Uterus (tissue), 4 donors: Measurements from ENCODE around the gene RNH1. TPM values are rescaled to one million over a fixed set of nuclear protein-coding genes. Genes with fewer than 3 reads are reported as not detected.
A peak's percentile ranks its signal among the peaks of the same experiment; 100 is the strongest.

Experiments used
- DNase-seq, 2 donors: peaks; one replicate each; pipeline ENCODE4 v3.0.0-alpha.2; 2019 to 2020
- H3K27ac ChIP-seq, 2 donors: fragments of 200-600 bp; sonication (generic); 1 replicate in 1 of 2; 2 replicates in 1 of 2; pipeline ENCODE4 v1.5.1; 2016 to 2018
- H3K27me3 ChIP-seq, 2 donors: fragments of 200-600 bp; sonication (generic); one replicate each; pipeline ENCODE4 v1.5.1; 2018 to 2019; ENCODE audit warnings: control low read depth in 1 of 2
- H3K36me3 ChIP-seq, 2 donors: fragments of 200-600 bp; sonication (generic); one replicate each; pipeline ENCODE4 v1.5.1; 2019; ENCODE audit warnings: control low read depth in 1 of 2
- H3K4me1 ChIP-seq, 2 donors: fragments of 200-600 bp; sonication (generic); one replicate each; pipeline ENCODE4 v1.5.1; 2018 to 2019; ENCODE audit warnings: control low read depth in 1 of 2
- H3K4me3 ChIP-seq, 2 donors: fragments of 200-600 bp; sonication (generic); 1 replicate in 1 of 2; 2 replicates in 1 of 2; pipeline ENCODE4 v1.5.1; 2018 to 2019; ENCODE audit warnings: mild to moderate bottlenecking in 1 of 2
- H3K9me3 ChIP-seq, 2 donors: fragments of 200-600 bp; sonication (generic); one replicate each; pipeline ENCODE4 v1.5.1; 2019; ENCODE audit warnings: control low read depth in 1 of 2
- CTCF ChIP-seq, 4 experiments: fragments of 200-600 bp in 2 of 4; fragments of 450-650 bp in 2 of 4; sonication (generic) in 2 of 4; IDR thresholded peaks; one replicate each; pipeline ENCODE4 v1.5.1; 2016 to 2019; ENCODE audit warnings: antibody characterized with exemption in 4 of 4, mild to moderate bottlenecking in 2 of 4, moderate library complexity in 1 of 4
- POLR2A ChIP-seq, 2 donors: fragments of 450-650 bp; IDR thresholded peaks; one replicate each; pipeline ENCODE4 v1.6.1; 2016; ENCODE audit warnings: antibody characterized with exemption in 2 of 2, mild to moderate bottlenecking in 1 of 2, moderate library complexity in 1 of 2
- intact Hi-C: fragments of 100-400 bp; cut with DNase I; formaldehyde crosslinking; loops from one replicate; pipeline ENCODE4 v1.15.1; 2023; ENCODE audit warnings: low total_unique reads
- total RNA-seq, 4 donors: library from RNA; depleted of rRNA in 3 of 4; stranded (reverse); fragments of >200 nt in 3 of 4; gene quantifications; one replicate each; pipeline versions ENCODE4 v1.1.0 to v1.2.4, GENCODE V29; 2014 to 2023
- donor health status: DM: yes; HTN: yes; CAD: no.

Gene RNH1
- total RNA-seq, result 100 to 1,000 TPM; 111 to 175 (median 142) TPM

- Histone ChIP-seq H3K36me3 (no peaks in the 10 kb centered on the region), H3K27ac (peak within 1 kb of the TSS; percentile 97 to 100), H3K9me3 (no peaks in the 10 kb centered on the region), H3K27me3 (no peaks in the 10 kb centered on the region), H3K4me1 (peaks cover 0 to 19% of the 10 kb centered on the region in 2 donors), H3K4me3 (peak within 1 kb of the TSS; percentile 89 to 95)
- peak; percentile 98 to 99 for DNase-seq
- intact Hi-C loops, result no loop called here
- peak in 1 of 2 donors; percentile 73 for TF ChIP-seq POLR2A (IDR thresholded peaks at IDR 0.05)
- TF ChIP-seq CTCF (IDR thresholded peaks at IDR 0.05), result peak in 2 of 4 experiments; percentile 5 to 16
Measured at GRCh38 chr11:506995-507726, at the start of gene RNH1. Gene RNH1, minus strand, starts transcription at chr11:507242. Its CDS starts 5,080 bp downstream, at chr11:502162.

DNA sequence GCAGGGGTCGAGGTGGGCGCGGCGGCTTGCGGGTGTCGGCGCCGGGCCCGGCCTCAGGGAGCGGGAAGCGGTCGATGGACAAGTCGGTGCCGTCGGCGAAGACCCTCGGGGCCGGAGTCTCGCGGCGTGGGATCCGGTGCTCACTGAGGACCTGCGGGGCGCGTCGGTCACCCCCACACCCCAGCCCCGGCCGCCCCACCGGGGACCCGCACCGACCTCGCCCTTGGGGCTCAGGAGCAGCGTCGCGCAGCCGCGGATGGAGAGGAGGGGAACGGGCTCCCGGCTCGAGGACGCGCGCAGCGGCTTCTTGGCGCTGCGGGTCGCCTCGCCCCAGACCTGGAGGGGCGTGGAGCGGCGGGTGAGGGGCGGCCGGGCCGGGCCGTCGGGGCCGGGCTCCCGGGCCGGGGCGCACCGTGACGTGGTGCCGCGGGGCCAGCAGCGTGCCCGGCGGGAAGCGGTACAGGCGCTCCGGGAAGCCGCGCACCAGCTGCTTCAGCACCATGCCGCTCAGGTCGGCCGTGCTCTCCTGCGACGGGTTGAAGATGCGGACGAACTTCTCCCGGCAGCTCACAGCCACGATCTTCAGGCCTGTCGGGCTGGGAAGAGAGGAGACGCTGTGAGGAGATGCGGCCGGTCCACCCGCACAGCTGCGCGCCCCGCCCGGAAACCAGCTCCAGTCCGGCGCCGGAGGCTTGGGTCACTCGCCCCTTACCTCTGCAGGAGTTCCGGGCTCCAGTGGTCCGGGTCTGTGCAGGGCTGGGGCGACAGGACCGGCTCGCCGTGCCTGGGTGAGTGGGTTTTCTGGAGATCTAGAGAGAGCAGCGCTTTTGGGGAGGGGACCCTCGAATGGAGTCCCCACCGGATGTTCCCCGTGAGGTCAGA lies 49.0 kb upstream of the RNH1 start:
- DNase-seq, result no peak
- no peak overlapping the region for H3K27ac ChIP-seq
- H3K4me3 ChIP-seq, result no peak overlapping the region
- peaks cover 0 to 22% of the 10 kb centered on the region in 2 donors for H3K4me1 ChIP-seq
- H3K27me3 ChIP-seq, result peaks cover 27 to 29% of the 10 kb centered on the region in 2 donors
- TF ChIP-seq POLR2A (IDR thresholded peaks at IDR 0.05) (no peak), CTCF (IDR thresholded peaks at IDR 0.05) (no peak)
- no peaks in the 10 kb centered on the region for H3K9me3 ChIP-seq
- H3K36me3 ChIP-seq, result no peaks in the 10 kb centered on the region
- intact Hi-C loops, result loop anchor here (5.0 kb wide), 1 partner anchor 166 kb away; no protein-coding TSS in a partner anchor

- no peaks in the 10 kb centered on the region for H3K36me3 ChIP-seq
- peaks cover 27 to 29% of the 10 kb centered on the region in 2 donors for H3K27me3 ChIP-seq
- H3K4me3 ChIP-seq, result no peak overlapping the region
- H3K27ac ChIP-seq, result no peak overlapping the region
- DNase-seq, result no peak
- intact Hi-C loops, result loop anchor here (5.0 kb wide), 1 partner anchor 167 kb away; no protein-coding TSS in a partner anchor
- H3K9me3 ChIP-seq, result no peaks in the 10 kb centered on the region
- H3K4me1 ChIP-seq, result peaks cover 0 to 20% of the 10 kb centered on the region in 2 donors
- TF ChIP-seq CTCF (IDR thresholded peaks at IDR 0.05) (no peak), POLR2A (IDR thresholded peaks at IDR 0.05) (no peak)
Measured at GRCh38 chr11:555227-555779, 48.3 kb upstream of the RNH1 start.

DNA sequence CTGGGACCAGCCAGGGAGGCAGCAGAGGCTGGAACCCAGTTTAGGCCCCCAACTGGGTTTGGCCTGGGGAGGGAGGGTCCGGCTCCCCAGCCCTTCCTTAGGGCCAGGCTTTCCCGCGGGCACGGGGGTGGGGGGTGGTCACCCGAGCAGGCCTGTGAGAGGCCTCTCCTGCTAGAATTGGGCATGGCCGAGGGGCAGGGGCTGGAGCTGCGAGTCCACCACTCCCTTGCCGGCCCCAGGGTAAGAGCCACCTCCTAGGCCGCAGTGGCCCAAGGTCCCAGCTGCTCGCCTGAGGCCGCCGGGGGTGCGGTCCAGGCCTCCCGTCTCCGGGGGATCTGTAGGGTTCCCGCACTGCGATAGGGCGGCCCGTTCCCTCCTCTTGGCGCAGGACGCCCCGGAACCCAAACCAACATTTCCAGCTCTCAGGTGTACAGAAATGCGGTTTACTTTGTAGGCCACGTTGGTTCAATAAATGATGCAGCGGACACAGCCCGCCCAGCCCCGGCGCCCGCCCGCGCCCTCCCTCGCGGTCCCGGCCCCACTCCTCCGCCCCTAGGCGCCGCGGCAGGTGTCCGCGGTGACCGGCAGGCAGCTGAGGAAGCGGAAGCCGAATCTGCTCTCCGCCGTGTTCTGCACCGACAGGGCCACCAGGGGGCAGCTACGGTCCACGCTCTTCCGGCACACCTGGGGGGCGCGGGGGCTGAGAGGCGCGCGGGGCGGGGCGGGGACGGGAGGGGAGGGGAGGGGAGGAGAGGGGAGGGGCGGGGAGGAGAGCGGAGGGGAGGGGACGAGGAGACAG lies 47.6 kb upstream of the RNH1 start:
- intact Hi-C loops, result loop anchor here (5.0 kb wide), 1 partner anchor 168 kb away; no protein-coding TSS in a partner anchor
- Histone ChIP-seq H3K4me3 (no peak overlapping the region), H3K9me3 (no peaks in the 10 kb centered on the region), H3K36me3 (no peaks in the 10 kb centered on the region), H3K4me1 (peaks cover 0 to 16% of the 10 kb centered on the region in 2 donors), H3K27ac (no peak overlapping the region), H3K27me3 (peaks cover 27 to 29% of the 10 kb centered on the region in 2 donors)
- TF ChIP-seq CTCF (IDR thresholded peaks at IDR 0.05) (peak; percentile 45 to 77 (median 64)), POLR2A (IDR thresholded peaks at IDR 0.05) (no peak)
- peak in 1 of 2 donors; percentile 52 for DNase-seq
